Heart right ventricle (tissue), 16 donors: ENCODE data around the gene MEF2C. TPM values are rescaled to one million over a fixed set of nuclear protein-coding genes. Genes with fewer than 3 reads are reported as not detected.

Source experiments
- ATAC-seq, 8 donors: fragments of 200-7000 bp; cut with Tn5 transposase; one replicate each; pipeline ENCODE4 v1.9.1; 2020; ENCODE audit warnings: mild to moderate bottlenecking in 8 of 8, moderate library complexity in 8 of 8, moderate number of reproducible peaks in 1 of 8
- DNase-seq, 2 donors: peaks; one replicate each; pipeline ENCODE4 v3.0.0-alpha.2; 2020
- H3K27ac ChIP-seq, 10 donors: fragments of 200-600 bp; sonication (generic) in 2 of 10; one replicate each; pipeline versions ENCODE4 v1.5.0 to v1.8.0; 2020 to 2022; ENCODE audit warnings: mild to moderate bottlenecking in 3 of 10
- H3K27me3 ChIP-seq, 7 donors: fragments of 200-600 bp; one replicate each; pipeline ENCODE4 v1.8.0; 2021 to 2022; ENCODE audit warnings: mild to moderate bottlenecking in 2 of 7
- H3K36me3 ChIP-seq, 9 donors: fragments of 200-600 bp; sonication (generic) in 1 of 9; one replicate each; pipeline versions ENCODE4 v1.5.0 to v1.8.0; 2020 to 2022; ENCODE audit warnings: mild to moderate bottlenecking in 2 of 9
- H3K4me1 ChIP-seq, 9 donors: fragments of 200-600 bp; sonication (generic) in 1 of 9; one replicate each; pipeline versions ENCODE4 v1.5.0 to v1.8.0; 2020 to 2022; ENCODE audit warnings: mild to moderate bottlenecking in 4 of 9
- H3K4me3 ChIP-seq, 10 donors: fragments of 200-600 bp; sonication (generic) in 2 of 10; one replicate each; pipeline versions ENCODE4 v1.5.0 to v1.8.0; 2020 to 2022; ENCODE audit warnings: mild to moderate bottlenecking in 7 of 10, moderate library complexity in 2 of 10
- H3K9me3 ChIP-seq, 11 donors: fragments of 200-600 bp in 10 of 11; sonication (generic) in 2 of 11; one replicate each; pipeline versions ENCODE4 v1.5.0 to v1.8.0; 2013 to 2022; ENCODE audit warnings: mild to moderate bottlenecking in 2 of 11, control low read depth in 1 of 11, moderate library complexity in 1 of 11
- CTCF ChIP-seq, 9 donors: fragments of 200-600 bp; sonication (generic) in 2 of 9; IDR thresholded peaks; one replicate each; pipeline versions ENCODE4 v1.5.0 to v1.8.0; 2021 to 2022; ENCODE audit warnings: antibody characterized with exemption in 9 of 9, mild to moderate bottlenecking in 5 of 9, moderate library complexity in 1 of 9
- WGBS, 2 donors: extraction: QIAGEN DNeasy Blood & Tissue Kit; methylation state at CpG; one replicate each; pipeline ENCODE4 v1.1.7; 2013; ENCODE audit warnings: inconsistent platforms in 1 of 2; 5-methylcytosine and 5-hydroxymethylcytosine counted together
- intact Hi-C, 10 donors: fragments of 100-400 bp; cut with DNase I; formaldehyde crosslinking; loops; one replicate each; pipeline versions ENCODE4 v1.11.1 to v1.14.2; 2022
- polyA plus RNA-seq, 2 donors: library from polyadenylated mRNA; stranded (reverse); fragments of 200-250 nt; gene quantifications; one replicate each; pipeline ENCODE4 v1.2.3, GENCODE V29; 2013
- total RNA-seq, 10 donors: library from RNA; stranded (reverse); fragmentation: NEBNext Ultra II Directional in 3 of 10; extraction: Animal tissue kit (Norgen Biotek cat#: 25700) in 3 of 10; gene quantifications; one replicate each; pipeline versions ENCODE4 v1.2.1 to v1.2.4, GENCODE V29; 2021 to 2023
- donor health status: Arrhythmogenic right ventricular cardiomyopathy.
- donor health status: ischemic (EF 13 %, LVEDD 7.1; RV severe dilation, severe dysfunction).
- donor health status: healthy with polysubstance abuse.
- donor health status: DM: no; HTN: yes; CAD: no.
- donor health status: DM: no; HTN: no; CAD: no.
- donor health status: ischemic (EF 25% LVEDD 6.9; RV normal size, moderate dysfunction).
- donor health status: ischemic (EF 25% LVEDD 5.7; RV mildly dilated, moderate dysfunction).
- donor health status: healthy.
- donor health status: DM: yes; HTN: yes; CAD: no.
- donor health status: Ischemic cardiomyopathy.
- donor health status: ischemic (EF 35%, LVEDD 5.7; RV mildly dilated, moderate dysfunction).
- donor health status: nonischemic (EF 11% LVEDD 7.7; RV severe dilation, severe dysfunction).
- donor health status: DM: yes; HTN: yes; CAD: no.
- donor health status: PGD.
- donor health status: ischemic (EF 29% LVEDD 5.4; RV normal size, mild dysfunction).
- donor health status: nonischemic (EF 23%, LVEDD 6.1; RV moderate dilation, normal function).

Gene MEF2C
- total and polyA plus RNA-seq, 12 donors = 11.2 to 88.7 (median 66.3) TPM

- intact Hi-C loops = no loop called here
Observed at GRCh38 chr5:88760527-88760926, 122.5 kb downstream of the MEF2C start.

GRCh38 chr5:88758591-88758990 lies 124.4 kb downstream of the MEF2C start:
- no peak overlapping the region for H3K27ac ChIP-seq
- WGBS, 2 donors = 86 to 91% methylated on average over 6 of the region's 6 CpGs
- TF ChIP-seq CTCF (IDR thresholded peaks at IDR 0.05) = no peak

More at GRCh38 chr5:88760527-88760926, 122.5 kb downstream of the MEF2C start:
- Histone ChIP-seq H3K36me3 (peaks cover 0 to 73% (median 22%) of the 10 kb centered on the region in 9 donors), H3K9me3 (no peaks in the 10 kb centered on the region), H3K27me3 (no peaks in the 10 kb centered on the region), H3K4me1 (peaks cover 0 to 33% (median 12%) of the 10 kb centered on the region in 9 donors), H3K4me3 (no peak overlapping the region), H3K27ac (no peak overlapping the region)
- TF ChIP-seq CTCF (IDR thresholded peaks at IDR 0.05) = no peak
- no peak for ATAC-seq
- WGBS, 2 donors = 68 to 77% methylated on average over 4 of the region's 4 CpGs
- no peak for DNase-seq

GRCh38 chr5:88758184-88758583 lies 124.8 kb downstream of the MEF2C start:
- 86 to 89% methylated on average over 5 of the region's 5 CpGs for WGBS, 2 donors
- H3K4me1 ChIP-seq = peaks cover 0 to 33% (median 12%) of the 10 kb centered on the region in 9 donors
- H3K9me3 ChIP-seq = no peaks in the 10 kb centered on the region
- no peaks in the 10 kb centered on the region for H3K27me3 ChIP-seq
- intact Hi-C loops = no loop called here
- no peak for ATAC-seq
- H3K27ac ChIP-seq = no peak overlapping the region
- peaks cover 0 to 80% (median 27%) of the 10 kb centered on the region in 9 donors for H3K36me3 ChIP-seq
- no peak for DNase-seq
- no peak overlapping the region for H3K4me3 ChIP-seq
- TF ChIP-seq CTCF (IDR thresholded peaks at IDR 0.05) = no peak

More at GRCh38 chr5:88758591-88758990, 124.4 kb downstream of the MEF2C start:
- intact Hi-C loops = no loop called here
- no peak for DNase-seq
- Histone ChIP-seq H3K4me1 (peaks cover 0 to 33% (median 12%) of the 10 kb centered on the region in 9 donors), H3K9me3 (no peaks in the 10 kb centered on the region), H3K36me3 (peaks cover 0 to 76% (median 25%) of the 10 kb centered on the region in 9 donors), H3K27me3 (no peaks in the 10 kb centered on the region), H3K4me3 (no peak overlapping the region)
- no peak for ATAC-seq

- no peak overlapping the region for H3K4me3 ChIP-seq
- no peak for DNase-seq
- intact Hi-C loops = no loop called here
- no peak for ATAC-seq
- H3K4me1 ChIP-seq = peaks cover 0 to 28% (median 9%) of the 10 kb centered on the region in 9 donors
- no peak for TF ChIP-seq CTCF (IDR thresholded peaks at IDR 0.05)
- no peaks in the 10 kb centered on the region for H3K27me3 ChIP-seq
- 82 to 87% methylated on average over 3 of the region's 3 CpGs for WGBS, 2 donors
- no peak overlapping the region for H3K27ac ChIP-seq
- H3K36me3 ChIP-seq = peaks cover 0 to 90% (median 27%) of the 10 kb centered on the region in 9 donors
- no peaks in the 10 kb centered on the region for H3K9me3 ChIP-seq
Observed at GRCh38 chr5:88756953-88757352, 126.0 kb downstream of the MEF2C start.
